IMR-90 (cell line): ENCODE results near the gene PRICKLE2. TPM values are rescaled to one million over a fixed set of nuclear protein-coding genes. Genes with fewer than 3 reads are reported as not detected.

Experiments used
- ATAC-seq: fragments of 200-7000 bp; cut with Tn5 transposase; 2 replicates; pipeline ENCODE4 v1.9.1; 2020; ENCODE audit warnings: low read depth, mild to moderate bottlenecking, moderate library complexity
- BruUV-seq: library from RNA; stranded (reverse); fragments of 400-500 nt; replicated peaks from 2 replicates; lab custom pipeline; 2021; lab: Mats Ljungman, UMichigan
- CTCF ChIA-PET: fragments of 300-600 bp; formaldehyde crosslinking; extraction: SDS; loops from one replicate; lab custom pipeline; 2021; ENCODE audit warnings: antibody characterized with exemption; lab: Yijun Ruan, JAX
- POLR2A ChIA-PET: fragments of 300-600 bp; sonication (Branson Sonifier 250); formaldehyde crosslinking; loops from one replicate; lab custom pipeline; 2022; ENCODE audit warnings: antibody characterized with exemption; ENCODE audit not compliant: unreplicated experiment; lab: Charles Lee
- DNase-seq: peaks from one replicate; pipeline ENCODE4 v3.0.0; 2013
- H2AFZ ChIP-seq: replicated peaks from 2 replicates; pipeline ENCODE3; 2013; ENCODE audit warnings: low read length, mild to moderate bottlenecking; ENCODE audit not compliant: poor library complexity
- H2AK5ac ChIP-seq: 2 replicates; pipeline ENCODE4 v1.6.1; 2013; ENCODE audit warnings: low read depth, low read length, inconsistent platforms
- H2AK9ac ChIP-seq: replicated peaks from 2 replicates; pipeline ENCODE3; 2013; ENCODE audit warnings: mild to moderate bottlenecking, low read depth, low read length, moderate library complexity; ENCODE audit not compliant: poor library complexity
- H2BK120ac ChIP-seq: 2 replicates; pipeline ENCODE4 v1.6.1; 2013; ENCODE audit warnings: low read depth, low read length, inconsistent platforms
- H2BK15ac ChIP-seq: 3 replicates; pipeline ENCODE4 v1.6.1; 2013; ENCODE audit warnings: low read depth, low read length, inconsistent platforms
- H2BK20ac ChIP-seq: 2 replicates; pipeline ENCODE4 v1.6.1; 2013; ENCODE audit warnings: low read depth, mild to moderate bottlenecking, inconsistent platforms, low read length, moderate library complexity
- H2BK5ac ChIP-seq: 2 replicates; pipeline ENCODE4 v1.6.1; 2013; ENCODE audit warnings: mild to moderate bottlenecking, low read depth, low read length, inconsistent platforms; ENCODE audit not compliant: poor library complexity, severe bottlenecking
- H3K14ac ChIP-seq: replicated peaks from 2 replicates; pipeline ENCODE4 v1.6.1; 2013; ENCODE audit warnings: low read depth, low read length, inconsistent platforms
- H3K18ac ChIP-seq: 2 replicates; pipeline ENCODE4 v1.6.1; 2013; ENCODE audit warnings: low read depth, low read length, control low read depth
- H3K23ac ChIP-seq: 2 replicates; pipeline ENCODE4 v1.6.1; 2013; ENCODE audit warnings: low read depth, low read length, inconsistent platforms
- H3K27ac ChIP-seq: 2 replicates; pipeline ENCODE4 v1.5.1; 2013; ENCODE audit warnings: mild to moderate bottlenecking, control low read depth, low read length; ENCODE audit not compliant: insufficient read depth
- H3K27me3 ChIP-seq: 2 replicates; pipeline ENCODE4 v1.6.1; 2013; ENCODE audit warnings: low read length; ENCODE audit not compliant: control insufficient read depth, insufficient read depth
- H3K36me3 ChIP-seq: 2 replicates; pipeline ENCODE4 v1.6.1; 2013; ENCODE audit warnings: low read length, mixed read lengths; ENCODE audit not compliant: control insufficient read depth, insufficient read depth
- H3K4ac ChIP-seq: 2 replicates; pipeline ENCODE4 v1.6.1; 2013; ENCODE audit warnings: low read depth, low read length, inconsistent platforms
- H3K4me1 ChIP-seq: 2 replicates; pipeline ENCODE4 v1.6.1; 2013; ENCODE audit warnings: low read length, mixed read lengths; ENCODE audit not compliant: control insufficient read depth, insufficient read depth
- H3K4me2 ChIP-seq: 2 replicates; pipeline ENCODE4 v1.6.1; 2013; ENCODE audit warnings: low read depth, mild to moderate bottlenecking, control low read depth, low read length, moderate library complexity
- H3K4me3 ChIP-seq: 2 replicates; pipeline ENCODE4 v1.5.1; 2013; ENCODE audit warnings: low read depth, mild to moderate bottlenecking, control low read depth, low read length, moderate library complexity; ENCODE audit not compliant: insufficient read depth
- H3K56ac ChIP-seq: 2 replicates; pipeline ENCODE4 v1.6.1; 2013; ENCODE audit warnings: low read length, inconsistent platforms; ENCODE audit not compliant: insufficient read depth; ENCODE audit errors: extremely low read depth
- H3K79me1 ChIP-seq, 2 experiments: 2 replicates each; pipeline ENCODE4 v1.6.1; 2013; ENCODE audit warnings: low read length in 2 of 2, inconsistent platforms in 1 of 2, low read depth in 1 of 2
- H3K9ac ChIP-seq: 2 replicates; pipeline ENCODE4 v1.6.1; 2013; ENCODE audit warnings: low read depth, low read length, control low read depth
- H3K9me1 ChIP-seq: 2 replicates; pipeline ENCODE4 v1.6.1; 2013; ENCODE audit warnings: low read length, inconsistent platforms; ENCODE audit not compliant: insufficient read depth
- H3K9me3 ChIP-seq: 2 replicates; pipeline ENCODE4 v1.6.1; 2013; ENCODE audit warnings: low read length; ENCODE audit not compliant: control insufficient read depth, insufficient read depth
- H4K20me1 ChIP-seq: 2 replicates; pipeline ENCODE4 v1.6.1; 2013; ENCODE audit warnings: low read length, inconsistent platforms; ENCODE audit not compliant: insufficient read depth
- H4K5ac ChIP-seq: 2 replicates; pipeline ENCODE4 v1.6.1; 2013; ENCODE audit warnings: mild to moderate bottlenecking, low read depth, low read length, control low read depth
- H4K8ac ChIP-seq, 2 experiments: 2 replicates each; pipeline ENCODE4 v1.6.1; 2013; ENCODE audit warnings: low read depth in 2 of 2, low read length in 2 of 2, control low read depth in 1 of 2, inconsistent platforms in 1 of 2
- H4K91ac ChIP-seq: 2 replicates; pipeline ENCODE4 v1.6.1; 2013; ENCODE audit warnings: low read depth, low read length, inconsistent platforms; ENCODE audit not compliant: insufficient read depth
- CEBPB ChIP-seq: IDR thresholded peaks from 2 replicates; pipeline ENCODE4 v1.6.1; 2012; ENCODE audit warnings: low read depth, low read length, improper control_type of control experiment
- CHD1 ChIP-seq: IDR thresholded peaks from 2 replicates; pipeline ENCODE4 v1.6.1; 2012; ENCODE audit warnings: low read depth, low read length, improper control_type of control experiment
- CTCF ChIP-seq: conservative IDR thresholded peaks from 2 replicates; pipeline ENCODE4 v1.5.1; 2012; ENCODE audit warnings: mild to moderate bottlenecking, low read depth, low read length, improper control_type of control experiment
- FOS ChIP-seq: fragments of 150-350 bp; IDR thresholded peaks from 2 replicates; pipeline ENCODE4 v1.6.1; 2016; ENCODE audit warnings: low read depth, low read length
- MAFK ChIP-seq: IDR thresholded peaks from 2 replicates; pipeline ENCODE4 v1.6.1; 2012; ENCODE audit warnings: low read depth, low read length, improper control_type of control experiment
- MAZ ChIP-seq: IDR thresholded peaks from 2 replicates; pipeline ENCODE4 v1.6.1; 2012; ENCODE audit warnings: low read depth, mild to moderate bottlenecking, low read length, improper control_type of control experiment, moderate library complexity, borderline replicate concordance
- MXI1 ChIP-seq: IDR thresholded peaks from 2 replicates; pipeline ENCODE4 v1.6.1; 2012; ENCODE audit warnings: low read depth, mild to moderate bottlenecking, low read length, moderate library complexity, borderline replicate concordance
- POLR2A ChIP-seq: IDR thresholded peaks from 2 replicates; pipeline ENCODE4 v1.6.1; 2012; ENCODE audit warnings: mild to moderate bottlenecking, low read depth, low read length
- RAD21 ChIP-seq: IDR thresholded peaks from 2 replicates; pipeline ENCODE4 v1.6.1; 2012; ENCODE audit warnings: low read length, improper control_type of control experiment
- RCOR1 ChIP-seq: IDR thresholded peaks from 2 replicates; pipeline ENCODE4 v1.6.1; 2012; ENCODE audit warnings: mild to moderate bottlenecking, low read length, improper control_type of control experiment; ENCODE audit not compliant: insufficient replicate concordance
- RFX5 ChIP-seq: IDR thresholded peaks from 2 replicates; pipeline ENCODE4 v1.8.0; 2012; ENCODE audit warnings: low read depth, mild to moderate bottlenecking, low read length, moderate library complexity
- SMC3 ChIP-seq: fragments of 150-350 bp; IDR thresholded peaks from 2 replicates; pipeline ENCODE4 v1.6.1; 2016; ENCODE audit warnings: low read depth, mild to moderate bottlenecking, antibody characterized with exemption, low read length, moderate library complexity
- USF2 ChIP-seq: fragments of 150-350 bp; IDR thresholded peaks from 2 replicates; pipeline ENCODE4 v1.6.1; 2017; ENCODE audit warnings: mild to moderate bottlenecking, antibody characterized with exemption, low read length, low read depth
- WGBS, 2 experiments: methylation state at CpG; one replicate each; pipeline versions ENCODE4 v1.1.5 to v1.1.7; 2013; ENCODE audit warnings: missing lambda C conversion rate in 2 of 2; ENCODE audit not compliant: insufficient read length in 1 of 2; ENCODE audit errors: extremely low coverage in 2 of 2; 5-methylcytosine and 5-hydroxymethylcytosine counted together
- dilution Hi-C: fragments of 300-500 bp; cut with HindIII; formaldehyde crosslinking; loops from one replicate; pipeline ENCODE4 v1.14.3; 2018; ENCODE audit warnings: low sequenced_read_pairs; ENCODE audit not compliant: unreplicated experiment
- in situ Hi-C: fragments of 300-500 bp; cut with MboI; formaldehyde crosslinking; loops from 3 replicates; pipeline ENCODE4 v1.14.3; 2019; ENCODE audit warnings: low sequenced_read_pairs, inconsistent platforms, mixed read lengths
- intact Hi-C: fragments of 100-400 bp; cut with micrococcal nuclease; formaldehyde crosslinking; loops from 2 replicates; pipeline ENCODE4 v1.10.0; 2022
- polyA plus RNA-seq, 3 experiments: library from polyadenylated mRNA; depleted of rRNA; stranded (reverse); fragments of >200 nt; gene quantifications; 2 replicates each; pipeline ENCODE4 v1.2.3, GENCODE V29; 2012; ENCODE audit warnings: low replicate concordance in 1 of 3
- total RNA-seq: library from RNA; depleted of rRNA; stranded (reverse); fragments of >200 nt; gene quantifications from 2 replicates; pipeline ENCODE4 v1.2.3, GENCODE V29; 2012
- TF ChIP-seq, protein P1 (sequence below): fragments of 150-350 bp; IDR thresholded peaks from 2 replicates; pipeline ENCODE4 v1.6.1; 2016; ENCODE audit warnings: low read depth, mild to moderate bottlenecking, low read length, moderate library complexity, borderline replicate concordance

Gene PRICKLE2
- total and polyA plus RNA-seq, 2 of the 4 experiments (the other 2 are of a cell fraction), result 4.1 to 14.2 TPM

GRCh38 chr3:64188810-64189560 is 36.3 kb downstream of the PRICKLE2 start:
- POLR2A ChIA-PET, result no interaction called here
- H3K18ac ChIP-seq, result peak overlapping the region; percentile 7; the same call in 1 of the 2 replicates
- TF ChIP-seq MAFK, result peak; percentile 16; the same call in 1 of the 2 replicates
- TF ChIP-seq, protein P1, sequence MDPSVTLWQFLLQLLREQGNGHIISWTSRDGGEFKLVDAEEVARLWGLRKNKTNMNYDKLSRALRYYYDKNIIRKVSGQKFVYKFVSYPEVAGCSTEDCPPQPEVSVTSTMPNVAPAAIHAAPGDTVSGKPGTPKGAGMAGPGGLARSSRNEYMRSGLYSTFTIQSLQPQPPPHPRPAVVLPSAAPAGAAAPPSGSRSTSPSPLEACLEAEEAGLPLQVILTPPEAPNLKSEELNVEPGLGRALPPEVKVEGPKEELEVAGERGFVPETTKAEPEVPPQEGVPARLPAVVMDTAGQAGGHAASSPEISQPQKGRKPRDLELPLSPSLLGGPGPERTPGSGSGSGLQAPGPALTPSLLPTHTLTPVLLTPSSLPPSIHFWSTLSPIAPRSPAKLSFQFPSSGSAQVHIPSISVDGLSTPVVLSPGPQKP, result no peak
- no peak for TF ChIP-seq CTCF
- peak; percentile 44; the same call in 1 of the 2 replicates for TF ChIP-seq MAZ
- peak; percentile 71; the same call in 1 of the 2 replicates for TF ChIP-seq MXI1
- TF ChIP-seq USF2, result no peak
- peak; percentile 57 for TF ChIP-seq RCOR1
- TF ChIP-seq CHD1, result no peak; the same call in 1 of the 2 replicates
- peak; percentile 96 for TF ChIP-seq FOS
- no peak for TF ChIP-seq POLR2A
- peak; percentile 83 for TF ChIP-seq CEBPB
- TF ChIP-seq SMC3, result peak; percentile 15; the same call in 1 of the 2 replicates
- no peak for TF ChIP-seq RAD21
- no peak for TF ChIP-seq RFX5

More at GRCh38 chr3:64188810-64189560, 36.3 kb downstream of the PRICKLE2 start:
- H2AFZ ChIP-seq, result peak overlapping the region; percentile 75
- no peak overlapping the region for H3K9ac ChIP-seq
- no peaks in the 10 kb centered on the region for H3K27me3 ChIP-seq
- H4K91ac ChIP-seq, result peak overlapping the region; percentile 82
- H3K9me1 ChIP-seq, result peaks cover 36% of the 10 kb centered on the region
- peak overlapping the region; percentile 89 for H3K14ac ChIP-seq
- peaks cover 5% of the 10 kb centered on the region for H4K20me1 ChIP-seq
- peaks cover 21 to 84% of the 10 kb centered on the region in 2 experiments for H3K79me1 ChIP-seq
- no peak overlapping the region for H4K5ac ChIP-seq
- 17% methylated on average over 2 of the region's 7 CpGs; no CpG with 5 or more reads in 1 of the 2 experiments for whole genome bisulfite sequencing, 2 experiments
- no peaks in the 10 kb centered on the region for H3K9me3 ChIP-seq
- intact Hi-C loops, result loop anchor here (5.0 kb wide), 1 partner anchor 153 kb away; no protein-coding TSS in a partner anchor
- H3K56ac ChIP-seq, result peak overlapping the region; percentile 71
- in situ Hi-C loops, result no loop called here
- no peak overlapping the region for H3K4me3 ChIP-seq
- H4K8ac ChIP-seq, result peak overlapping the region; percentile 36 to 86
- H3K36me3 ChIP-seq, result peaks cover 2% of the 10 kb centered on the region
- H2BK20ac ChIP-seq, result peak overlapping the region; percentile 90
- ATAC-seq (peak; percentile 59), DNase-seq (peak; percentile 97)
- H2BK15ac ChIP-seq, result peak overlapping the region; percentile 92
- peak overlapping the region; percentile 43 for H3K4me2 ChIP-seq
- H2AK5ac ChIP-seq, result peak overlapping the region; percentile 92
- dilution Hi-C loops, result no loop called here
- H3K4me1 ChIP-seq, result peaks cover 30% of the 10 kb centered on the region
- no TSS peak for BruUV-seq
- peak overlapping the region; percentile 61 for H3K27ac ChIP-seq
- peak overlapping the region; percentile 79 for H2AK9ac ChIP-seq
- H2BK120ac ChIP-seq, result peak overlapping the region; percentile 92
- peak overlapping the region; percentile 94 for H3K4ac ChIP-seq
- H3K23ac ChIP-seq, result peak overlapping the region; percentile 97
- CTCF ChIA-PET, result no interaction called here
- peak overlapping the region; percentile 71 for H2BK5ac ChIP-seq
